GM20000 (cell line): ENCODE measurements around the gene PNKP.

Experiments used
- DNase-seq: peaks from one replicate; pipeline ENCODE4 v3.0.0; 2012; ENCODE audit warnings: low spot score
- CTCF ChIP-seq: IDR thresholded peaks from 2 replicates; pipeline ENCODE4 v1.5.1; 2012; ENCODE audit warnings: mild to moderate bottlenecking, control low read depth; ENCODE audit errors: extremely low read depth, missing control alignments

The PNKP gene

GRCh38 chr19:49894879-49895565 is 27.6 kb upstream of the PNKP start:
- DNase-seq, result peak; percentile 61
- no peak for TF ChIP-seq CTCF

GRCh38 chr19:49894011-49894664 is 26.8 kb upstream of the PNKP start:
- no peak for TF ChIP-seq CTCF
- no peak for DNase-seq

GRCh38 chr19:49892716-49893115 is 25.3 kb upstream of the PNKP start:
- no peak for TF ChIP-seq CTCF

GRCh38 chr19:49891393-49891792 is 24.0 kb upstream of the PNKP start:
- no peak for TF ChIP-seq CTCF
- DNase-seq, result no peak

More at GRCh38 chr19:49892716-49893115, 25.3 kb upstream of the PNKP start:
- DNase-seq, result no peak

GRCh38 chr19:49890349-49891311 is 23.3 kb upstream of the PNKP start:
- TF ChIP-seq CTCF, result no peak
- DNase-seq, result peak; percentile 91

GRCh38 chr19:49889687-49890348 is 22.4 kb upstream of the PNKP start:
- DNase-seq, result peak; percentile 82
- TF ChIP-seq CTCF, result peak; percentile 77
